ENCODE results near the gene RALGPS2. TPM values are rescaled to one million over a fixed set of nuclear protein-coding genes. Genes with fewer than 3 reads are reported as not detected.
"Not testable (repeated sequence)": the region's sequence is repeated elsewhere in the genome, so short reads cannot be mapped to it uniquely, and the experiment has no call there.

Gene RALGPS2
- total RNA-seq, 1 experiment from 2014 or later: 12.7 TPM

- Histone ChIP-seq H3K4me3 (ENCODE audit: low read depth, low read length, poor library complexity, severe bottlenecking) (no peak overlapping the region), H3K36me3 (ENCODE audit: insufficient read depth, low read length, poor library complexity, severe bottlenecking) (no peaks in the 10 kb centered on the region), H3K27me3 (replicated peaks; ENCODE audit: insufficient read depth, low read depth, low read length, poor library complexity) (no peaks in the 10 kb centered on the region), H3K4me1 (ENCODE audit: insufficient read depth, low read length, poor library complexity, severe bottlenecking) (no peaks in the 10 kb centered on the region), H3K27ac (ENCODE audit: low read depth, low read length, poor library complexity, severe bottlenecking) (no peak overlapping the region), H3K9me3 (ENCODE audit: low read depth, low read length, poor library complexity, severe bottlenecking) (no peaks in the 10 kb centered on the region)
- DNase-seq (ENCODE audit: low spot score): no peak
- no peak for TF ChIP-seq CTCF (conservative IDR thresholded peaks at IDR 0.05; ENCODE audit: low read depth, low read length)
- POLR2A ChIA-PET (ENCODE audit: low non-redundant PET): no interaction called here
- CTCF ChIA-PET: no interaction called here
- intact Hi-C loops (cut with micrococcal nuclease; ENCODE audit: unreplicated experiment): no loop called here
- BruUV-seq (replicated peaks): no TSS peak
Measured at GRCh38 chr1:178745260-178745659, 20.2 kb downstream of the RALGPS2 start.

- no TSS peak for BruUV-seq (replicated peaks)
- H3K36me3 ChIP-seq (ENCODE audit: insufficient read depth, low read length, poor library complexity, severe bottlenecking): no peaks in the 10 kb centered on the region
- TF ChIP-seq EZH2 (IDR thresholded peaks at IDR 0.05; ENCODE audit: borderline replicate concordance, low read depth, low read length, poor library complexity, severe bottlenecking): no peak
- no peak for TF ChIP-seq CTCF (conservative IDR thresholded peaks at IDR 0.05; ENCODE audit: low read depth, low read length)
- DNase-seq (ENCODE audit: low spot score): no peak
- no peak overlapping the region for H3K4me3 ChIP-seq (ENCODE audit: low read depth, low read length, poor library complexity, severe bottlenecking)
- ChIA-PET CTCF (no interaction called here), POLR2A (ENCODE audit: low non-redundant PET) (no interaction called here)
- intact Hi-C loops (cut with micrococcal nuclease; ENCODE audit: unreplicated experiment): no loop called here
- H3K27me3 ChIP-seq (replicated peaks; ENCODE audit: insufficient read depth, low read depth, low read length, poor library complexity): no peaks in the 10 kb centered on the region
- no peak overlapping the region for H3K27ac ChIP-seq (ENCODE audit: low read depth, low read length, poor library complexity, severe bottlenecking)
- H3K4me1 ChIP-seq (ENCODE audit: insufficient read depth, low read length, poor library complexity, severe bottlenecking): no peaks in the 10 kb centered on the region
- no peaks in the 10 kb centered on the region for H3K9me3 ChIP-seq (ENCODE audit: low read depth, low read length, poor library complexity, severe bottlenecking)
Measured at GRCh38 chr1:178746345-178746744, 21.3 kb downstream of the RALGPS2 start.

- H3K4me1 ChIP-seq (ENCODE audit: insufficient read depth, low read length, poor library complexity, severe bottlenecking); BruUV-seq (replicated peaks); H3K9me3 ChIP-seq (ENCODE audit: low read depth, low read length, poor library complexity, severe bottlenecking); DNase-seq (ENCODE audit: low spot score); H3K27ac ChIP-seq (ENCODE audit: low read depth, low read length, poor library complexity, severe bottlenecking); H3K4me3 ChIP-seq (ENCODE audit: low read depth, low read length, poor library complexity, severe bottlenecking); H3K36me3 ChIP-seq (ENCODE audit: insufficient read depth, low read length, poor library complexity, severe bottlenecking); H3K27me3 ChIP-seq (replicated peaks; ENCODE audit: insufficient read depth, low read depth, low read length, poor library complexity); POLR2A ChIA-PET (ENCODE audit: low non-redundant PET); intact Hi-C loops (cut with micrococcal nuclease; ENCODE audit: unreplicated experiment); CTCF ChIA-PET: not testable (repeated sequence)
Measured at GRCh38 chr1:178747361-178747760, 22.3 kb downstream of the RALGPS2 start.

GRCh38 chr1:178749581-178750166, 24.6 kb downstream of the RALGPS2 start:
- H3K4me1 ChIP-seq (ENCODE audit: insufficient read depth, low read length, poor library complexity, severe bottlenecking): no peaks in the 10 kb centered on the region
- POLR2A ChIA-PET (ENCODE audit: low non-redundant PET): no interaction called here
- BruUV-seq (replicated peaks): no TSS peak
- DNase-seq (ENCODE audit: low spot score): no peak
- CTCF ChIA-PET: no interaction called here
- no peaks in the 10 kb centered on the region for H3K27me3 ChIP-seq (replicated peaks; ENCODE audit: insufficient read depth, low read depth, low read length, poor library complexity)
- no peak for TF ChIP-seq EZH2 (IDR thresholded peaks at IDR 0.05; ENCODE audit: borderline replicate concordance, low read depth, low read length, poor library complexity, severe bottlenecking)
- no peak for TF ChIP-seq CTCF (conservative IDR thresholded peaks at IDR 0.05; ENCODE audit: low read depth, low read length)
- H3K36me3 ChIP-seq (ENCODE audit: insufficient read depth, low read length, poor library complexity, severe bottlenecking): no peaks in the 10 kb centered on the region
- no peaks in the 10 kb centered on the region for H3K9me3 ChIP-seq (ENCODE audit: low read depth, low read length, poor library complexity, severe bottlenecking)
- no peak overlapping the region for H3K4me3 ChIP-seq (ENCODE audit: low read depth, low read length, poor library complexity, severe bottlenecking)
- H3K27ac ChIP-seq (ENCODE audit: low read depth, low read length, poor library complexity, severe bottlenecking): no peak overlapping the region
- intact Hi-C loops (cut with micrococcal nuclease; ENCODE audit: unreplicated experiment): loop anchor here (10.0 kb wide), 1 partner anchor 445 kb away; no protein-coding TSS in a partner anchor

All from A673 (cell line).